Hepatocyte (in vitro differentiated cells): ENCODE data around the gene PLCL1. TPM values are rescaled to one million over a fixed set of nuclear protein-coding genes. Genes with fewer than 3 reads are reported as not detected.
A peak's percentile ranks its signal among the peaks of the same experiment; 100 is the strongest.

Experiments used
- DNase-seq: peaks from one replicate; pipeline ENCODE4 v3.0.0-alpha.2; 2016; ENCODE audit warnings: low spot score
- H2AFZ ChIP-seq: fragments of 200-600 bp; sonication (generic); 2 replicates; pipeline ENCODE4 v1.6.0; 2016; ENCODE audit warnings: antibody characterized with exemption, mild to moderate bottlenecking
- H3K27ac ChIP-seq: fragments of 200-600 bp; sonication (generic); 2 replicates; pipeline ENCODE4 v1.5.1; 2016; ENCODE audit warnings: mild to moderate bottlenecking
- H3K27me3 ChIP-seq: fragments of 200-600 bp; sonication (generic); 2 replicates; pipeline ENCODE4 v1.6.1; 2016
- H3K36me3 ChIP-seq: fragments of 200-600 bp; sonication (generic); replicated peaks from 2 replicates; pipeline ENCODE4 v1.5.1; 2016; ENCODE audit warnings: low read depth; ENCODE audit not compliant: insufficient read depth
- H3K4me1 ChIP-seq: fragments of 200-600 bp; sonication (generic); 2 replicates; pipeline ENCODE4 v1.5.1; 2016; ENCODE audit warnings: mild to moderate bottlenecking, moderate library complexity; ENCODE audit not compliant: insufficient read depth
- H3K4me2 ChIP-seq: fragments of 200-600 bp; sonication (generic); 2 replicates; pipeline ENCODE4 v1.6.0; 2016
- H3K4me3 ChIP-seq: fragments of 200-600 bp; sonication (generic); 2 replicates; pipeline ENCODE4 v1.5.1; 2016; ENCODE audit warnings: mild to moderate bottlenecking
- H3K79me2 ChIP-seq: fragments of 200-600 bp; sonication (generic); 2 replicates; pipeline ENCODE4 v1.6.0; 2017; ENCODE audit warnings: mild to moderate bottlenecking
- H3K9me2 ChIP-seq: fragments of 200-600 bp; sonication (generic); replicated peaks from 2 replicates; pipeline ENCODE4 v1.6.0; 2017; ENCODE audit warnings: mild to moderate bottlenecking; ENCODE audit not compliant: insufficient read depth
- H3K9me3 ChIP-seq: fragments of 200-600 bp; sonication (generic); 2 replicates; pipeline ENCODE4 v1.5.1; 2016; ENCODE audit warnings: low read depth, mild to moderate bottlenecking
- H4K20me1 ChIP-seq: fragments of 200-600 bp; sonication (generic); 2 replicates; pipeline ENCODE4 v1.6.0; 2016; ENCODE audit warnings: mild to moderate bottlenecking; ENCODE audit not compliant: insufficient read depth, poor library complexity, severe bottlenecking
- CTCF ChIP-seq: fragments of 200-600 bp; sonication (generic); IDR thresholded peaks from 2 replicates; pipeline ENCODE4 v1.5.1; 2016; ENCODE audit warnings: antibody characterized with exemption, mild to moderate bottlenecking; ENCODE audit not compliant: poor library complexity
- EZH2 ChIP-seq: fragments of 200-600 bp; sonication (generic); IDR thresholded peaks from 2 replicates; pipeline ENCODE4 v1.6.1; 2016; ENCODE audit warnings: antibody characterized with exemption, mild to moderate bottlenecking, borderline replicate concordance
- EZH2phosphoT487 ChIP-seq: fragments of 200-600 bp; sonication (generic); IDR thresholded peaks from one replicate; pipeline ENCODE4 v1.6.1; 2018; ENCODE audit warnings: antibody characterized with exemption, mild to moderate bottlenecking, low read depth, moderate library complexity; ENCODE audit not compliant: unreplicated experiment, severe bottlenecking
- WGBS: methylation state at CpG from one replicate; pipeline ENCODE4 v1.1.6; 2016; ENCODE audit warnings: low lambda C conversion rate; ENCODE audit errors: missing lambda C conversion rate; 5-methylcytosine and 5-hydroxymethylcytosine counted together
- polyA plus RNA-seq: library from polyadenylated mRNA; unstranded; fragments of >200 nt; fragmentation: Nextera tagmentation; extraction: Ambion mirVana; gene quantifications from 2 replicates; pipeline ENCODE4 v1.2.1, GENCODE V29; 2016
- total RNA-seq: library from RNA; depleted of rRNA; stranded (reverse); fragments of >200 nt; gene quantifications from 2 replicates; pipeline ENCODE4 v1.2.3, GENCODE V29; 2014

Gene PLCL1
- total and polyA plus RNA-seq, 2 experiments from 2014 or later: 0.37 to 2.4 TPM

GRCh38 chr2:198115201-198115600 lies 310.8 kb downstream of the PLCL1 start:
- no peak for TF ChIP-seq EZH2phosphoT487
- TF ChIP-seq EZH2: no peak
- TF ChIP-seq CTCF: no peak
- Histone ChIP-seq H2AFZ (no peak overlapping the region), H3K9me3 (no peaks in the 10 kb centered on the region), H3K4me3 (no peak overlapping the region), H3K4me1 (no peaks in the 10 kb centered on the region), H3K27me3 (no peaks in the 10 kb centered on the region), H3K4me2 (no peak overlapping the region), H3K79me2 (no peaks in the 10 kb centered on the region), H3K9me2 (no peaks in the 10 kb centered on the region), H3K36me3 (no peaks in the 10 kb centered on the region), H3K27ac (no peak overlapping the region), H4K20me1 (no peaks in the 10 kb centered on the region)
- DNase-seq: no peak

GRCh38 chr2:198116756-198117155 lies 312.4 kb downstream of the PLCL1 start:
- Histone ChIP-seq H3K4me2 (no peak overlapping the region), H3K36me3 (no peaks in the 10 kb centered on the region), H3K9me3 (no peaks in the 10 kb centered on the region), H3K4me1 (no peaks in the 10 kb centered on the region), H3K4me3 (no peak overlapping the region), H4K20me1 (no peaks in the 10 kb centered on the region), H3K27ac (no peak overlapping the region), H3K27me3 (no peaks in the 10 kb centered on the region), H3K9me2 (no peaks in the 10 kb centered on the region), H2AFZ (no peak overlapping the region), H3K79me2 (no peaks in the 10 kb centered on the region)
- TF ChIP-seq EZH2phosphoT487: no peak
- no peak for TF ChIP-seq EZH2
- 33% methylated on average over 1 of the region's 1 CpG for WGBS
- peak; percentile 7 for DNase-seq

DNA sequence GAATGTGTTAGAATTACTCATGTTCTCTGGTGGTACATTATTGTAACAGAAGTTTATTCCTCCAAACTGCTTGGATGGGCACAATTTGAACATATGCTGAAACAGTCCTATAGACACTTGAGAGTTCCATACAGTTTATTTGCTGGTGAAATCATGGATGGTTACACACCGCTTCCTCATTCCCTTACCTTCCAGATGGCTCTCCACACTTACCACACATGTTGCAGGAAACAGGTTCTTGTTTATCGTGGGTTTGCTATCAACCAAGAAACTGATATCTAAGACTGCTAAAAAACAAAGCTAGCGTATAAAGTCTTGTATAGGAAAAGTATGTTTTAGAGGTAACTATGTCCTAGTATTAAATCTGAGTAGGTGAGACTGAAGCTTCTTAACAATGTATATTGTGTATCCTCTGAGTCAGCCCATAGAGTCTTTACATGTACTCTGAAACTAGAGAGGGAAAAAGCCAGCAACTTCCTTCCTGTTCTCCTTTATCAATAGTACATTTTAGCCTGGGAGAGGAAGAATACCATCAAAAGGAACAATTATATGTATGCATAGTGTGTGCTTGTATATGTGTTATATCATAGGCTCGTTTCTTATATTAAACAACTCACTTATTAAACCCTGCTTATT lies 313.1 kb downstream of the PLCL1 start:
- no peak overlapping the region for H2AFZ ChIP-seq
- DNase-seq: no peak
- no peaks in the 10 kb centered on the region for H3K36me3 ChIP-seq
- H3K27me3 ChIP-seq: no peaks in the 10 kb centered on the region
- WGBS: 83% methylated on average over 4 of the region's 4 CpGs
- H3K79me2 ChIP-seq: no peaks in the 10 kb centered on the region
- no peaks in the 10 kb centered on the region for H3K4me1 ChIP-seq
- TF ChIP-seq EZH2phosphoT487: no peak
- no peak for TF ChIP-seq EZH2
- TF ChIP-seq CTCF: no peak
- H3K4me2 ChIP-seq: no peak overlapping the region
- H4K20me1 ChIP-seq: no peaks in the 10 kb centered on the region
- no peaks in the 10 kb centered on the region for H3K9me3 ChIP-seq
- no peaks in the 10 kb centered on the region for H3K9me2 ChIP-seq
- no peak overlapping the region for H3K27ac ChIP-seq
- no peak overlapping the region for H3K4me3 ChIP-seq

- Histone ChIP-seq H3K27me3 (peaks cover 8% of the 10 kb centered on the region), H3K4me3 (no peak overlapping the region), H3K9me2 (no peaks in the 10 kb centered on the region), H4K20me1 (no peaks in the 10 kb centered on the region), H3K36me3 (no peaks in the 10 kb centered on the region), H3K79me2 (no peaks in the 10 kb centered on the region), H3K27ac (no peak overlapping the region), H3K4me1 (no peaks in the 10 kb centered on the region), H3K4me2 (no peak overlapping the region), H3K9me3 (no peaks in the 10 kb centered on the region), H2AFZ (no peak overlapping the region)
- no peak for TF ChIP-seq EZH2
- peak; percentile 71 for TF ChIP-seq CTCF
- TF ChIP-seq EZH2phosphoT487: no peak
- DNase-seq: peak; percentile 76
- WGBS: 20% methylated on average over 1 of the region's 1 CpG
Observed at GRCh38 chr2:198127627-198128026, 323.2 kb downstream of the PLCL1 start.
